K562 (cell line): Measurements from ENCODE around the gene KLHL33. TPM values are rescaled to one million over a fixed set of nuclear protein-coding genes. Genes with fewer than 3 reads are reported as not detected.

ENCODE experiments used
- ASH1L ChIP-seq: fragments of 450-650 bp; IDR thresholded peaks from 2 replicates; pipeline ENCODE4 v1.6.1; 2018; ENCODE audit warnings: borderline replicate concordance, mild to moderate bottlenecking, low read depth; ENCODE audit not compliant: partially characterized antibody
- CBX8 ChIP-seq: fragments of 200-600 bp; sonication (generic); IDR thresholded peaks from 2 replicates; pipeline ENCODE4 v1.6.1; 2012; ENCODE audit warnings: borderline replicate concordance, mixed run types, low read depth, mild to moderate bottlenecking, moderate library complexity, mixed read lengths, low read length, control low read depth, inconsistent platforms; ENCODE audit not compliant: poor library complexity, severe bottlenecking; ENCODE audit errors: extremely low read depth
- E2F1 ChIP-seq: sonication (generic); formaldehyde crosslinking; IDR thresholded peaks from 2 replicates; pipeline ENCODE4 v1.8.1; 2023; ENCODE audit warnings: mild to moderate bottlenecking, missing genetic modification reagents, moderate library complexity
- GMEB1 ChIP-seq: fragments of 250-450 bp; sonication (Bioruptor Pico); IDR thresholded peaks from 2 replicates; pipeline ENCODE4 v1.4.0; 2020; ENCODE audit warnings: mild to moderate bottlenecking
- HMG20B ChIP-seq: fragments of 250-450 bp; sonication (Bioruptor Pico); IDR thresholded peaks from 2 replicates; pipeline ENCODE4 v1.5.0; 2021; ENCODE audit warnings: mild to moderate bottlenecking
- KLF1 ChIP-seq: fragments of 450-650 bp; IDR thresholded peaks from 2 replicates; pipeline ENCODE4 v1.6.1; 2016; ENCODE audit warnings: missing genetic modification characterization, missing compliant biosample characterization
- MBD2 ChIP-seq: sonication (generic); IDR thresholded peaks from 2 replicates; pipeline ENCODE4 v1.6.1; 2016; ENCODE audit warnings: low read depth, borderline replicate concordance
- MNT ChIP-seq, 2 experiments: fragments of 450-650 bp; conservative IDR thresholded peaks; 2 replicates each; pipeline ENCODE4 v1.6.1; 2017; ENCODE audit warnings: mild to moderate bottlenecking in 2 of 2, moderate library complexity in 2 of 2
- MXI1 ChIP-seq: IDR thresholded peaks from 2 replicates; pipeline ENCODE4 v1.6.1; 2011; ENCODE audit warnings: low read depth, mild to moderate bottlenecking, improper control_type of control experiment, low read length
- PTRF ChIP-seq: fragments of 450-650 bp; IDR thresholded peaks from 2 replicates; pipeline ENCODE4 v1.6.1; 2016; ENCODE audit warnings: mild to moderate bottlenecking, missing genetic modification characterization, missing compliant biosample characterization
- STAT5B ChIP-seq: fragments of 250-450 bp; sonication (Bioruptor Pico); IDR thresholded peaks from 2 replicates; pipeline ENCODE4 v1.8.0; 2021; ENCODE audit warnings: mild to moderate bottlenecking, inconsistent platforms
- TOE1 ChIP-seq, 2 experiments: fragments of 450-650 bp in 1 of 2; sonication (generic) in 1 of 2; formaldehyde crosslinking in 1 of 2; IDR thresholded peaks; 2 replicates each; pipeline versions ENCODE4 v1.7.1 to v1.8.0; 2016 to 2022; ENCODE audit warnings: borderline replicate concordance in 2 of 2, mild to moderate bottlenecking in 2 of 2, antibody characterized with exemption in 1 of 2, inconsistent platforms in 1 of 2, low read depth in 1 of 2, missing genetic modification reagents in 1 of 2, moderate library complexity in 1 of 2
- ZNF146 ChIP-seq: IDR thresholded peaks from one replicate; pipeline ENCODE4 v1.6.1; 2018; ENCODE audit warnings: missing compliant biosample characterization; ENCODE audit not compliant: unreplicated experiment
- ZNF561 ChIP-seq: fragments of 450-650 bp; formaldehyde crosslinking; conservative IDR thresholded peaks from 2 replicates; pipeline ENCODE4 v1.4.0; 2020; ENCODE audit warnings: mild to moderate bottlenecking, moderate library complexity
- ZNF57 ChIP-seq: fragments of 450-650 bp; formaldehyde crosslinking; IDR thresholded peaks from 2 replicates; pipeline ENCODE4 v1.4.0; 2020; ENCODE audit warnings: mild to moderate bottlenecking, moderate library complexity
- polyA plus RNA-seq, 8 experiments: library from polyadenylated mRNA; depleted of rRNA in 4 of 8; stranded (reverse) in 5 of 8; unstranded in 3 of 8; fragments of >200 nt; fragmentation: Nextera tagmentation in 2 of 8; fragmentation: Illumina TruSeq in 1 of 8; extraction: Ambion mirVana in 2 of 8; extraction: Trizol in 1 of 8; gene quantifications; 2 replicates each; pipeline versions ENCODE4 v1.2.1 to v1.2.3, GENCODE V29; 2011 to 2014; ENCODE audit warnings: inconsistent platforms in 1 of 8, missing spikeins in 1 of 8
- total RNA-seq, 7 experiments: library from RNA; depleted of rRNA in 6 of 7; stranded (reverse); fragments of >200 nt in 6 of 7; fragmentation: Illumina TruSeq in 2 of 7; extraction: Trizol in 2 of 7; gene quantifications; 2 replicates each; pipeline versions ENCODE4 v1.2.1 to v1.2.3, GENCODE V29; 2011 to 2021; ENCODE audit warnings: low replicate concordance in 1 of 7
- TF ChIP-seq, protein P1 (sequence below), 2 experiments: fragments of 450-650 bp; IDR thresholded peaks; 2 replicates each; pipeline ENCODE4 v1.6.1; 2018; ENCODE audit warnings: mild to moderate bottlenecking in 2 of 2, low read depth in 1 of 2; ENCODE audit not compliant: partially characterized antibody in 2 of 2

Gene KLHL33
- total and polyA plus RNA-seq, 9 of the 15 experiments (the other 6 are each of a cell fraction or from before 2014, with no cell fraction given), result 0.04 to 0.27 (median 0.13) TPM; not detected in 6

DNA sequence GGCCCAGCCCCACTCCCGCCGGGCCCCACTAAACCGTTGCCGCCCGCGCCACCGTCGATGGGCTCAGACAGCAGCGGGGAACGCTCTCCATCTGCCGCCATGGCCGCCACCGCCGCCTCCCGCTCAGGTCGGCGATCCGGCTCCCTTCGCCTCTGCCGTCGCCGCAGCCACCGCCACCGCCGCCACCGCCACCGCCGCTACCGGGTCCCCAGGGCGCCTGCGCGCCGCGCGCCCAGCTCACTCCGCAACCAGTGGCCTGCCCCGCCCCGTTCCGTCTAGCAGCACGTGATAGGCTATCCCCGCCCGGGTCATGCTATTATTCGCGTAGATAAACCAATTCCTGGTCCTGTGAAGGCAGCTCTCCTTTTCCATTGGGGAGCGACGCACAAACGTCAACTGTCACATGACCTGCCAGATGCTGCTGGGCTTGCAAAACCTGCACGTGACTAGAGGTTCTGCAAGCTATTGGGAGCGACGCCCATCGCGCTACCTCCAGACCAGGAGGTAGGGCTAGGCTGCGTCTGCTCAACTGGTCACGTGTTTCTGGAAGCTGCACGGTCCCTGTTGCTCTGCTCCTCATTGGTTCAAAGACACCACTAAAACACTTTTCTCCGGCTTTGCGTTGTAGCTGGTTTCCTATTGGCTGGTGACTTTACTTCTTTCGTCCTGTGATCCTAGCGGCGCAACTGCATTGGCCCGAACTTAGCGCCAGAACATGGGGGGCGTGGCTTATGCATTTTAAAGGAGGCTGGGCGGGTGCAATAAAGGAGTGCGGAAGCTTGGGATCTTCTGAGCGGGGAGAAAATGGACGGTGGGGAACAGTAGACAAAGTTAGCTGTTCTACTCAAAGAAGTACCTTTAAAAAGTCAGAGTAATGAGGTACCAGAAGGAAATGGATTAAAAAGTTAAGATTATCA lies 25.5 kb upstream of the KLHL33 start, which contains the start of gene PIP4P1 (continued):
- TF ChIP-seq GMEB1 (CRISPR knock-in tag) (peak; percentile 51; the same call in 1 of the 2 replicates), ZNF561 (CRISPR knock-in tag) (no peak), TOE1 (IDR thresholded peaks at IDR 0.05; ENCODE audit: borderline replicate concordance) (peak; percentile 100), TOE1 (CRISPR knock-in tag; IDR thresholded peaks at IDR 0.05; ENCODE audit: borderline replicate concordance, low read depth) (no peak), E2F1 (CRISPR knock-in tag) (peak; percentile 72; the same call in 1 of the 2 replicates), ZNF146 (CRISPR knock-in tag) (no peak), HMG20B (CRISPR knock-in tag) (no peak), CBX8 (no peak), ASH1L (peak; percentile 89), MNT (conservative IDR thresholded peaks at IDR 0.05) (peak; percentile 97), MXI1 (peak; percentile 35; the same call in 1 of the 2 replicates), ZNF57 (CRISPR knock-in tag) (no peak), KLF1 (peak; percentile 78), PTRF (tag) (no peak), MBD2 (peak; percentile 86; the same call in 1 of the 2 replicates), STAT5B (CRISPR knock-in tag) (no peak)
- TF ChIP-seq, protein P1, sequence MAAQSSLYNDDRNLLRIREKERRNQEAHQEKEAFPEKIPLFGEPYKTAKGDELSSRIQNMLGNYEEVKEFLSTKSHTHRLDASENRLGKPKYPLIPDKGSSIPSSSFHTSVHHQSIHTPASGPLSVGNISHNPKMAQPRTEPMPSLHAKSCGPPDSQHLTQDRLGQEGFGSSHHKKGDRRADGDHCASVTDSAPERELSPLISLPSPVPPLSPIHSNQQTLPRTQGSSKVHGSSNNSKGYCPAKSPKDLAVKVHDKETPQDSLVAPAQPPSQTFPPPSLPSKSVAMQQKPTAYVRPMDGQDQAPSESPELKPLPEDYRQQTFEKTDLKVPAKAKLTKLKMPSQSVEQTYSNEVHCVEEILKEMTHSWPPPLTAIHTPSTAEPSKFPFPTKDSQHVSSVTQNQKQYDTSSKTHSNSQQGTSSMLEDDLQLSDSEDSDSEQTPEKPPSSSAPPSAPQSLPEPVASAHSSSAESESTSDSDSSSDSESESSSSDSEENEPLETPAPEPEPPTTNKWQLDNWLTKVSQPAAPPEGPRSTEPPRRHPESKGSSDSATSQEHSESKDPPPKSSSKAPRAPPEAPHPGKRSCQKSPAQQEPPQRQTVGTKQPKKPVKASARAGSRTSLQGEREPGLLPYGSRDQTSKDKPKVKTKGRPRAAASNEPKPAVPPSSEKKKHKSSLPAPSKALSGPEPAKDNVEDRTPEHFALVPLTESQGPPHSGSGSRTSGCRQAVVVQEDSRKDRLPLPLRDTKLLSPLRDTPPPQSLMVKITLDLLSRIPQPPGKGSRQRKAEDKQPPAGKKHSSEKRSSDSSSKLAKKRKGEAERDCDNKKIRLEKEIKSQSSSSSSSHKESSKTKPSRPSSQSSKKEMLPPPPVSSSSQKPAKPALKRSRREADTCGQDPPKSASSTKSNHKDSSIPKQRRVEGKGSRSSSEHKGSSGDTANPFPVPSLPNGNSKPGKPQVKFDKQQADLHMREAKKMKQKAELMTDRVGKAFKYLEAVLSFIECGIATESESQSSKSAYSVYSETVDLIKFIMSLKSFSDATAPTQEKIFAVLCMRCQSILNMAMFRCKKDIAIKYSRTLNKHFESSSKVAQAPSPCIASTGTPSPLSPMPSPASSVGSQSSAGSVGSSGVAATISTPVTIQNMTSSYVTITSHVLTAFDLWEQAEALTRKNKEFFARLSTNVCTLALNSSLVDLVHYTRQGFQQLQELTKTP (IDR thresholded peaks at IDR 0.05; ENCODE audit: low read depth in 1 of 2, partially characterized antibody in 2 of 2), result peak in 1 of 2 experiments; percentile 23
